ENCODE measurements around the gene TMEM213. TPM values are rescaled to one million over a fixed set of nuclear protein-coding genes. Genes with fewer than 3 reads are reported as not detected.

The TMEM213 gene
- total RNA-seq, 1 experiment from 2014 or later, result not detected

- no peaks in the 10 kb centered on the region for H3K9me3 ChIP-seq (ENCODE audit: control insufficient read depth in 1 of 2, insufficient read depth in 1 of 2, low read depth in 1 of 2, low read length in 2 of 2)
Observed at GRCh38 chr7:138868711-138869110, 70.9 kb downstream of the TMEM213 start.

More at GRCh38 chr7:138868711-138869110, 70.9 kb downstream of the TMEM213 start:
- Histone ChIP-seq H4K20me1 (ENCODE audit: insufficient read depth) (no peaks in the 10 kb centered on the region), H3K36me3 (ENCODE audit: control insufficient read depth in 1 of 2, insufficient read depth in 2 of 2, low read length in 2 of 2) (0 out of 4 replicates have a peak, but pooled peaks cover 0 to 4% of the 10 kb centered on the region in 2 experiments), H3K9ac (ENCODE audit: low read length) (no peak overlapping the region), H3K4me3 (replicated peaks in 1 of 2; ENCODE audit: low read depth in 1 of 2, low read length in 2 of 2) (no peak overlapping the region), H3K27me3 (ENCODE audit: insufficient read depth, low read length) (no peaks in the 10 kb centered on the region), H3K4me1 (ENCODE audit: control insufficient read depth in 1 of 2, insufficient read depth in 2 of 2, low read length in 2 of 2) (peaks cover 9 to 24% of the 10 kb centered on the region in 2 experiments), H3K79me2 (ENCODE audit: insufficient read depth, low read length) (no peaks in the 10 kb centered on the region), H3K9me2 (ENCODE audit: insufficient read depth) (no peaks in the 10 kb centered on the region), H2AFZ (ENCODE audit: low read depth, low read length, poor library complexity, severe bottlenecking) (no peak overlapping the region), H3K27ac (ENCODE audit: low read depth, low read length) (no peak overlapping the region), H3K4me2 (ENCODE audit: low read length) (no peak overlapping the region)
- DNase-seq (ENCODE audit: low read depth, low spot score) (no peak), ATAC-seq (no peak)
- ChIA-PET POLR2A (no interaction called here), CTCF (no interaction called here), RAD21 (ENCODE audit: low non-redundant PET in 1 of 2, low total read pairs in 2 of 2, uncharacterized antibody in 2 of 2, unreplicated experiment in 2 of 2) (no interaction called here)
- TF ChIP-seq EGR1 (IDR thresholded peaks at IDR 0.05; ENCODE audit: low read depth), result no peak
- TF ChIP-seq POLR2AphosphoS5 (IDR thresholded peaks at IDR 0.05; ENCODE audit: low read depth, low read length), result no peak
- TF ChIP-seq TCF7L2 (IDR thresholded peaks at IDR 0.05; ENCODE audit: borderline replicate concordance, extremely low read depth, insufficient read depth, insufficient read length), result no peak
- TF ChIP-seq CTCF (IDR thresholded peaks at IDR 0.05 in 2 of 3, conservative IDR thresholded peaks at IDR 0.05 in 1 of 3; ENCODE audit: borderline replicate concordance in 1 of 3, insufficient read depth in 1 of 3, low read depth in 2 of 3, low read length in 2 of 3), result no peak
- no peak for TF ChIP-seq ZBTB33 (IDR thresholded peaks at IDR 0.05; ENCODE audit: extremely low read depth, insufficient replicate concordance, low read length)
- TF ChIP-seq YY1 (IDR thresholded peaks at IDR 0.05; ENCODE audit: extremely low read depth, insufficient replicate concordance, low read depth, low read length), result no peak
- no peak for TF ChIP-seq SIN3A (IDR thresholded peaks at IDR 0.05; ENCODE audit: low read depth)
- TF ChIP-seq EZH2phosphoT487 (IDR thresholded peaks at IDR 0.05; ENCODE audit: borderline replicate concordance), result no peak
- TF ChIP-seq EZH2 (IDR thresholded peaks at IDR 0.05), result no peak
- TF ChIP-seq CBX3 (IDR thresholded peaks at IDR 0.05; ENCODE audit: low read depth), result no peak
- TF ChIP-seq JUND (IDR thresholded peaks at IDR 0.05), result no peak
- TF ChIP-seq ZFX (IDR thresholded peaks at IDR 0.05), result no peak
- TF ChIP-seq REST (IDR thresholded peaks at IDR 0.05; ENCODE audit: low read depth), result no peak
- TF ChIP-seq POLR2A (IDR thresholded peaks at IDR 0.05; ENCODE audit: borderline replicate concordance, extremely low read depth, insufficient read depth, insufficient read length), result no peak
- no TSS peak for BruUV-seq (replicated peaks)
- intact Hi-C loops (cut with micrococcal nuclease), result no loop called here
